ENCODE measurements around the gene SMIM44. TPM values are rescaled to one million over a fixed set of nuclear protein-coding genes. Genes with fewer than 3 reads are reported as not detected.

SMIM44 gene
- total RNA-seq, 1 donor from 2014 or later = not detected

GRCh38 chr19:3504735-3505134, 21.5 kb upstream of the SMIM44 start:
- no peak overlapping the region for H3K27ac ChIP-seq
- Mint-ChIP-seq H3K4me3 (peak overlapping the region; percentile 94), H3K27ac (peak overlapping the region; percentile 48), H3K9me3 (no peaks in the 10 kb centered on the region), H3K36me3 (peaks cover 6% of the 10 kb centered on the region), H3K4me1 (peaks cover 41% of the 10 kb centered on the region), H3K27me3 (ENCODE audit: insufficient read depth, low read depth) (peaks cover 8% of the 10 kb centered on the region)
- no peak overlapping the region for H3K4me3 ChIP-seq
- H3F3A ChIP-seq (ENCODE audit: low read depth) = peaks cover 8% of the 10 kb centered on the region
- H4K20me1 ChIP-seq (ENCODE audit: low read depth) = peaks cover 32% of the 10 kb centered on the region
- H3K36me3 ChIP-seq = no peaks in the 10 kb centered on the region
- peaks cover 40% of the 10 kb centered on the region for H3K79me2 ChIP-seq (ENCODE audit: low read depth)
- no peak for DNase-seq (ENCODE audit: low spot score)
- H3K9ac ChIP-seq = no peak overlapping the region
- no peak overlapping the region for H2AFZ ChIP-seq (replicated peaks)
- H3K4me1 ChIP-seq = peaks cover 13% of the 10 kb centered on the region
- H3K4me2 ChIP-seq = no peak overlapping the region
- H3K27me3 ChIP-seq = no peaks in the 10 kb centered on the region
- no peak for TF ChIP-seq EZH2phosphoT487 (IDR thresholded peaks at IDR 0.05)
- TF ChIP-seq EZH2 (IDR thresholded peaks at IDR 0.05) = no peak
- TF ChIP-seq CTCF (IDR thresholded peaks at IDR 0.05) = no peak
- H3K9me3 ChIP-seq (ENCODE audit: low read depth) = no peaks in the 10 kb centered on the region

GRCh38 chr19:3503036-3503572, 19.9 kb upstream of the SMIM44 start:
- Histone ChIP-seq H2AFZ (replicated peaks) (no peak overlapping the region), H4K20me1 (ENCODE audit: low read depth) (peaks cover 16% of the 10 kb centered on the region), H3K4me1 (peaks cover 17% of the 10 kb centered on the region), H3K36me3 (no peaks in the 10 kb centered on the region), H3K27me3 (no peaks in the 10 kb centered on the region), H3F3A (ENCODE audit: low read depth) (peaks cover 8% of the 10 kb centered on the region), H3K79me2 (ENCODE audit: low read depth) (peaks cover 40% of the 10 kb centered on the region), H3K9me3 (ENCODE audit: low read depth) (no peaks in the 10 kb centered on the region), H3K4me3 (no peak overlapping the region), H3K27ac (no peak overlapping the region), H3K9ac (no peak overlapping the region), H3K4me2 (no peak overlapping the region)
- Mint-ChIP-seq H3K4me3 (no peak overlapping the region), H3K4me1 (peaks cover 34% of the 10 kb centered on the region), H3K27ac (no peak overlapping the region), H3K9me3 (no peaks in the 10 kb centered on the region), H3K36me3 (no peaks in the 10 kb centered on the region), H3K27me3 (ENCODE audit: insufficient read depth, low read depth) (peaks cover 7% of the 10 kb centered on the region)
- TF ChIP-seq EZH2 (IDR thresholded peaks at IDR 0.05) (no peak), CTCF (IDR thresholded peaks at IDR 0.05) (no peak), EZH2phosphoT487 (IDR thresholded peaks at IDR 0.05) (no peak)
- DNase-seq (ENCODE audit: low spot score) = no peak

- peaks cover 10% of the 10 kb centered on the region for H3K4me1 ChIP-seq
- Mint-ChIP-seq H3K4me1 (peaks cover 26% of the 10 kb centered on the region), H3K9me3 (no peaks in the 10 kb centered on the region), H3K4me3 (no peak overlapping the region), H3K27me3 (ENCODE audit: insufficient read depth, low read depth) (peaks cover 2% of the 10 kb centered on the region), H3K27ac (no peak overlapping the region), H3K36me3 (peaks cover 5% of the 10 kb centered on the region)
- H3K4me3 ChIP-seq = no peak overlapping the region
- H3K9me3 ChIP-seq (ENCODE audit: low read depth) = no peaks in the 10 kb centered on the region
- TF ChIP-seq EZH2phosphoT487 (IDR thresholded peaks at IDR 0.05) (no peak), EZH2 (IDR thresholded peaks at IDR 0.05) (no peak), CTCF (IDR thresholded peaks at IDR 0.05) (no peak)
- no peak overlapping the region for H3K9ac ChIP-seq
- DNase-seq (ENCODE audit: low spot score) = no peak
- H3K36me3 ChIP-seq = no peaks in the 10 kb centered on the region
- peaks cover 3% of the 10 kb centered on the region for H4K20me1 ChIP-seq (ENCODE audit: low read depth)
- peaks cover 31% of the 10 kb centered on the region for H3K79me2 ChIP-seq (ENCODE audit: low read depth)
- H3K4me2 ChIP-seq = no peak overlapping the region
- H3K27ac ChIP-seq = no peak overlapping the region
- H3K27me3 ChIP-seq = no peaks in the 10 kb centered on the region
- no peak overlapping the region for H2AFZ ChIP-seq (replicated peaks)
- peaks cover 8% of the 10 kb centered on the region for H3F3A ChIP-seq (ENCODE audit: low read depth)
These were observed 18.5 kb upstream of the SMIM44 start for GRCh38 chr19:3501780-3502179.
